GM21526 (cell line): ENCODE data around the gene TEAD3.
"Not testable (repeated sequence)": the region's sequence is repeated elsewhere in the genome, so short reads cannot be mapped to it uniquely, and the experiment has no call there.

Source experiments
- ATAC-seq: cut with Tn5 transposase; IDR thresholded peaks from one replicate; pipeline ENCODE4 v1.9.1; 2021; ENCODE audit warnings: moderate library complexity; ENCODE audit not compliant: unreplicated experiment, low FRiP score

Gene TEAD3

DNA sequence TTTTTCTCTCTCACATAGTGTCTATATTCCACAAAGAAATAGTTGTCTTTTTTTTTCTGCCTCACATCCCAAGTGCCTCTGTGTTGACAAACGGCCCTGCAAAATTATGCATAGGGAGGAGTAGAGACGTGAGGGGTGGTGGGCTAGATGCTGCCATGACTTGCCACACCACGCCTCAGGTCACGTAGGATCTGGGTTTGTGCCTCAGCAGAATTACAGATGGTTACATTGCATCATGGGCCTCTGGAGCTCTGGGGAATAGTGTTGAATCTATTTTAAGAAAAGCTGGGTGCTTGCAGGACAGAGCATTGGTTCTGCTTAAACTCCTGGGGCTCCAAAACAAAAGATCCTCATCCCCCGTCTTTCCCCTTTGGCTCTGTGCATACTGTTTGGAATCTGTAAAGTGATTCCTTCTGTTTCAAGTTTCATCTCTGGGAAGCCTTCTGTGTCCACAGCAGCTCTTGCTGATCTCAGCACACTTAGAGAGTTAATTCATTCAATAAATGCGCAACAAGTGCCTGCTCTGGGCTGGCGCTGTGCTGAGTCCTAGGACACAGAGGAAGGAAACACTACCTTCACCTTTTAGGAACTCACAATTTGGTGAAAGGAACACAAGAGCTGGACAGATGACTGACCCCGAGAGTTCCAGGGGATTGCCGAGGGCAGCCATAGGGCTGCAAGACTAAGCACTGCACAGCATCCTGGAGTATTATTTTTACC, 42.3 kb downstream of the TEAD3 start:
- no peak for ATAC-seq

GRCh38 chr6:35453236-35453635, 43.6 kb downstream of the TEAD3 start:
- ATAC-seq, result no peak

- ATAC-seq, result peak; percentile 85
Observed at GRCh38 chr6:35452183-35453090, 44.4 kb downstream of the TEAD3 start, which contains the start of gene FANCE. FANCE (plus strand) TSS chr6:35452338; CDS start chr6:35452546, 208 bp downstream.

DNA sequence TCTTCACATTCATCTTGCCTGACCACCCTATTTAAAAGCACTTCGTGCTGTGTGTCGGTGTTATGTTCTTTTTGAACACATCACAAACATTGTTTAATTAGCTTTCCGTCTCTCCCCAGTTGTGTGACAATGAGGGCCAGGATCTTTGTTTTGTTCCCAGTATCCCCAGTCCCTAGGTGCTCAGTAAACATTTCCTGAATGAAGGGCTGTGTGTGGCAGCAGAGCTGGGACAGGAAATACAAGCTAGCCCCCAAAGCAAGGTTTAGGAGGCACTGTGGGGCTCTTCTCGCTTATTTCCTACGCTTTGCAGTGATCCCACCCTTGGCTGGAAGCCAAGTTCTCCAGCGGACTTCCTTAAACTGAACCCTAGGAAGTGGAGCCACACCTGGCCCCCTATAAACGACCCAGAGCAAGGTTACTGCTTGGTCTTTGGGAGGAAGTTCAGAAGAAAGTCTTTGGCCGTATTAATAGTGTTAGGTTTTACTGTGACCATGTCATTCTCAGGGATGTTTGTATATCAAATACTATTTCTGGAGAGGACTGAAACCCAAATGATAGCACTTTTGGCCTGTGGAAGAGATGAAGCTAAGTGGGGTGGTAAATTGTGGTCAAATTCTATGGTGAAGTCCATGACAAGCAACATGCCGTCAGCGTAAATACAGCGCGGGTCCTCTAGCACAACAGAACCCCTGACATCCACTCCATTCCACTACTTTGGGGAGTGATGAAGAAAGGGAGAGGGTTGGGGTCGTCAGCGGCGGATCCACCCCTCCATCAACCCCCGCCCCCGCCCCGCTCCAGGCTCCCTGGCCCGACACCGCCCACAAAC, 45.3 kb downstream of the TEAD3 start:
- no peak for ATAC-seq

GRCh38 chr6:35449287-35449881, 47.5 kb downstream of the TEAD3 start:
- no peak for ATAC-seq

GRCh38 chr6:35448191-35448590, 48.7 kb downstream of the TEAD3 start:
- ATAC-seq, result no peak

DNA sequence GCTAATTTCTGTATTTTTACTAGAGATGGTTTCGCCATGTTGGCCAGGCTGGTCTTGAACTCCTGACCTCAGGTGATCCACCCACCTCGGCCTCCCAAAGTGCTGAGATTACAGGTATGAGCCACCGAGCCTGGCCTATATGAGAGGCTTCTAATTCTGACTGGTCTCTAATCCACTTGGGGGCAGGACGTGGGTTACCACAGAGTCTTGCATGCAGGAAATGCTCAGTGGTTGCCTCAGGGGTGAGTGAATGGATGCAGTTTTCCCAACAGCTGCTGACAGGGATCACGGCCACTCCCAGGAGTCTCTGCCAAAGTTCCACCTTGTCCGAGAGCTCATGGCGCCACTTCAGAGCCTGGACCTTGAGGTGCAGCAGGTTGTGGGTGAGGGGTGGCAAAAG, 51.2 kb downstream of the TEAD3 start:
- ATAC-seq, result no peak

GRCh38 chr6:35443341-35444030, 53.4 kb downstream of the TEAD3 start:
- ATAC-seq, result no peak

GRCh38 chr6:35442693-35443092, 54.2 kb downstream of the TEAD3 start:
- no peak for ATAC-seq

DNA sequence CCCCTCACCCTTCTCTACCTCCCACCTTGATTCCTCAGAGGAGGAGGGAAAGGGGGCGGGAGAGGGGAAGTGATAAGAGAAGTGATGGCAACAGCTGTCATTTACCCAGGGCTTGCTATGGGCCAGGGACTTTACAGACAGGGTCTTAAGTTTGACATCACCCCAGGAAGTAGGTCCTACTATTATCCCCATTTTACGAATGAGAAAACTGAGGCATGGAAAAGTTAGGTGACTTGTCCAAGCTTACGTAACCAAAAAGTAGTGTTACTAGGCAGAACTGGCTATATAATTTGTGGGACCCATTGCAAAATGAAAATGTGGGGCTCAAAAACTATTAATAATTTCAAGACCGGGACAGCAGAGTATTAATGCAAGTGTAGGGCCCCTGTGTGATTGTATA, 55.2 kb downstream of the TEAD3 start:
- no peak for ATAC-seq

DNA sequence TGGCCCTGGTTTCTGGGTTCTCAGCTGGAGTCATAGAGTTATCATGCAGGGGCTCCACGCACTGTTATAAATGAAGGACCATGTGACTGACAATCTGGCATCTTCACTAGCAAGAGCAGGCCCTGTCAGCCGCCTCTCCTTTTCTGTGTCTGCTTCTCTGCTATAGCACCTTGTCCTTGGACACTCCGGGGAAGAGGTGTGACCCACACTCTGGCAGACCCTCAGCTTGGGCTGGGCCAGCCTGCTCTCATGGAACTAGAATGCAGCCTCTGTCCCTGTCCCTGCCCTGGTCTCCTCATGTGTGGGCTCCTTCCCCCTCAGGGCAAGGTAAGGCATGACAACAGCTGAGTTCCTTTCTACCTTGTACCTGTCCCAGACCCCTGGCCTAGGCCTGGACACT, 55.7 kb downstream of the TEAD3 start:
- ATAC-seq, result no peak

DNA sequence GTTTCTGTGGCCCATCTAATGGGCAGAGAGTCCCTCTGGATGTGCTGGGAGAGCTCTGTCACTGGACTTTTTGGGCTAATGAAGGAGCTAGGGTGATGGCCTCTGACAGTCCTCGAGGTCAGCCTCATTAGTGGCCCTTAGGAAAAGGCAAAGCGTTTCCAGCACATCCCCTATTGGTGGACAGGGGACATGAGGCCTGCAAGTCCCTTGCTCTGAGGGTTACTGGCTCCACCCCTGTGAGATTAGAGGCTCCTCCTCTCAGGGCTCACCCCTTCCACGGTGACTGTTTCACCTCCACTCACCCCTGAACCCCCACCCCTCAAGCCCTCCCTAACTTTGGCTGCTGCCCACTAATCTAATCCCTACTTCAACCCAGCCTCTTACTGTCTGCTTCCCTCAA, 57.6 kb downstream of the TEAD3 start:
- ATAC-seq, result no peak

GRCh38 chr6:35438378-35439065, 58.4 kb downstream of the TEAD3 start:
- not testable (repeated sequence) for ATAC-seq

DNA sequence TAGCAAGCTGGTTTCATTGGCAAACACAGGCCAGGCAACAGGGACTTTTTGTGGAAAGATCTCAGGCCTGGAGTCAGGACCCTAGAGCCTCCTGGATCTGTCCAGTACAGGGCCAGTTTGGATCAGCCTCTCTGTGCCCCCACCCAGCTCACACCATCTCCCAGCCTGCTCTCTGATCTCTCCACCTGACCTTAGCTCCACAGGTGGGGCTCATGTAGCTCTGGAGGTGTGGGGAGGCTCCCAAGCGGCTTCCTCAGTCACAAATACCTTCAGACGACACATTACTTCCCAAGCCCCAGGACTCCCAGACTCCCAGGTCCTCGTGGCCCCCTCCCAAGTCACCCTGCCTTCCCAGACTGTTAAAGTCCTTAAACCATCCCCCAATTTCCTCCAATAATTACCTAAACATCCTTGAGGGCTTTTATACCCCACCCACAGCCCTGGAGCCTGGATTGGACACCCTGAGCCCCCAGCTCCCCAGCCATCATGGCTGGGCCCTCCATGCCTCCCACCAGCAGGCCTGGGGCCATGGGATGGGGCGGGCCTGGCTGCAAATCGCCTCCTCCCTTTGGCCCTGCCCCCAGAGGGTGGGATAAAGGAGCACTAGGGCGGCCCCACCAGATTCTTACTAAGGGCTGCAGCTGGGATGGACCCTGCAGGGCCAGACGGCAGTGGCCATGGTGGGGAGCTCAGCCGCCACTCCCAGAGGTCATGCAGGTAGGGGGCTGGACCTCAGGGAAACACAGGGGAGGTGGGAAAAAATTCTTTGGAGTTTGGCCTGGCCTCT, 60.6 kb downstream of the TEAD3 start:
- ATAC-seq, result no peak

DNA sequence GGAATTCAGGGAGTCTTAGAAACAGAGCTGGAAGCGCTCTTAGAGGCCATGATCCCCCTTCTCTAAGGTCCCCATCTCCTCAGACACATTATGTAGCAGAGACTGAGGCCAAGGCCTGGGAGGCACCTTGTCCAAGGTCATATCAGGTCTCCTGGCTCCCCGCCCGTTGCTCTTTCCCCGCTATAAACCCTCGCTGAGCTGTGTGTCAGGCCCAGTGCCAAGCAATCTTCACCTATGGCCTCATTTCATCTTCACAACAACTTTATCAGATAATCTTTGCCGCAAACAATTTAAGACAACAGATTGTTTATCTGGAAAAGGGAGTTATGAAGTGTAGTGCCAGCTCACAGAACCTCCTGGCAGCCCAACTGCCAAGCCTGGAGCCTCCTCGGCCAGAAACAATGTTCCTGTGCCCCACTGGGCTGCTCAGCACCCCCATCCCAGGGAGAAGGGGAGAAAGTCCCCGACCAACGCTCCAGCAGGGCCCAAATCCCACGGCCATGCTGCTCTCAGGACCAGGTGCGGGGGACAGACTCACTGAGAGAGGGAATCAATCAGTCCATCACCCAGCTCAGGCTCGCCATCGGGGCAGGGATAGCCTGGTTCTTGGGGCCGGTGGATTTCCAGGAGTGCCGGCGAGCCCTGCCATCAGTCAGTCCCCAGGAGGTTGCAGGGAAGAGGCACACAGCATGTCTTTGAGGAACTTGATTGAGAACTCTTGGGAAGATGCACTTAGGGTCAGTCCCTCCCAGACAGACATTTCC, 61.6 kb downstream of the TEAD3 start:
- no peak for ATAC-seq

GRCh38 chr6:35432702-35433101, 64.2 kb downstream of the TEAD3 start:
- not testable (repeated sequence) for ATAC-seq

DNA sequence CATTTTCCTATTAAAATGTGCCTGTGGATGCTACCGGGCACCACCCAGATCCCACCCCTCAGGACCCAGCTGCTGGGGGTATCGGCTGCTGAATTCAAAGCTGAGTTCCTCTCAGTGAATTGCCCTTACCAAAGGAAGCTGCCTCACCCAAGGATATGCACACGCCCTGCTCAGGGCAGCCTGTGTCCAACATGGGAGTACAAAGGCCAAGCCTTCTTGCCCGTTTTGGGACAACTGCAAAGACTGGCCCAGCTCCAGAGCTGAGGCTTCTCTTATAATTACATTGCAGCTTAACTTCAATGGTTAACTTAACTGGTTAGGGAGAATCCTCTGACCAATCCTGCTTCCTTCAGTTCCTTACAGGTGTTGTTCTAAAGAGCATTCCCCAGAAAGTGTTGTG, 64.6 kb downstream of the TEAD3 start:
- ATAC-seq, result no peak

DNA sequence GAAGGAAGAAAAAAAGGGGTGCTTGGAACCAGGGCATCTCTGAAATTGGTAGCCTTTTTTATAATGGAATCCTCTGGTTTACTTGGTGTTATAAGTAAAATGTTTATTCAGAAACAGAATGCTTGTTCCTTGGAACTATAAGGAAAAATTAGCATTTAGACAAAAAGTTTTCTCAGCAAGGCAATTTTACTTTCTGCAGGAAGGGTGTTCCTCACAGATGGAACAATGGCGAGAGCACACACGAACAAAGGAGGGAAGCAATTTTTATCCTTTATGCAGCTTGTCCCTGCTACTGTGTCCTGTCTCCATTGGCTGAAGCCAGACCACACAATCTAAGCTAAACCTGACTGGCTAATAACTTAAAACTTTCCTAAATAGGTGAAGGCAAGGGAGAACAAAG, 67.4 kb downstream of the TEAD3 start:
- no peak for ATAC-seq
